Breast epithelium (tissue), 3 donors: ENCODE data around the gene ABCC10.

Experiments used
- CTCF ChIP-seq, 3 donors: fragments of 450-650 bp; IDR thresholded peaks; one replicate each; pipeline ENCODE4 v1.5.1; 2016 to 2017; ENCODE audit warnings: antibody characterized with exemption in 3 of 3, mild to moderate bottlenecking in 3 of 3, moderate library complexity in 3 of 3
- POLR2A ChIP-seq: fragments of 450-650 bp; IDR thresholded peaks from one replicate; pipeline ENCODE4 v1.6.1; 2016; ENCODE audit warnings: antibody characterized with exemption, mild to moderate bottlenecking, moderate library complexity
- POLR2AphosphoS5 ChIP-seq, 3 donors: sonication (generic); formaldehyde crosslinking; IDR thresholded peaks; one replicate each; pipeline ENCODE4 v1.6.1; 2017; ENCODE audit warnings: antibody characterized with exemption in 3 of 3

DNA sequence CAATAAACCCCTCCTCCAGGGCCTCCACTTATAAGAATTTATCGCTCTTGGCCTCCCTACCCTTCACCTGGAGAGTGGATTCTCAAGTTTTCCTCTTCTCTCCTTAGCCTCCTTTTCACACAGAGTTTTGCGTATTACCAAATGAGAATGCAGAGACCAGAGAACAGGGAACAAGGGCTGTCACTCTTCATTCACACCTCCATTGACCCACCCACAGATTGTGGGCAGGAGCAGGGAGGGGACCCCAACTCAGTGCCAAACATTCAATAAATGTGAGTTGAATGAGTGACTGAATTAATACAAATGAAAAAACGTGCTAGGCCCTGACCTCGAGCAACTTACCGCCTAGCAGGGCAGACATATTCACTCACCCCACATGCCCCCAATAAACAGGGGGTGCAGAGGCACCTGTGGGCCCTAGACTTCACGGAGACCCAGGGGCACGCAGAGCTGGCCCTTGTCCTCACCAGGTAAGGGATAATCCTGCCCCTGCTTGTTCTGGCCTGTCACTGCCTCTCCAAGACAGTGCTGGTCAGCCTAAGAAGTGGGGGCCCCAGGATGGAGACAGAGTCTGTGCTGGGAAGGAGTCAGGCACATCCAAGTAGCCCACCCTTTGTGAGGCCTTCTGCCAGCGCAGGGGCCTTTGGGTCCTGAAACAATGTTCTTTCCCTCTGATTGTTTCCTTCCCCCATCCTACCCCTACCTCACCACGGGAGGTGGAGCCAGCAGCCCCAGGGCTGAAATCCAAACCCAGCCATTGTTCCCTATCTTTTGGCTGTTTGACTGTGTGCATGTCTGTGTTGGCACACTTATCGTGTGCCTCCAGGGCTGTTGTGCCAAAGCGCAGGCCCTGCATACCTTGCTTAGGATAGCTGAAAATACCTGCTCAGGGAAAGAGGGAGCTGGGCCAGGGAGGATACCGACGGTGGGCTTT lies 41.7 kb downstream of the ABCC10 start:
- no peak for TF ChIP-seq CTCF (IDR thresholded peaks at IDR 0.05)
- TF ChIP-seq POLR2A: no peak
- TF ChIP-seq POLR2AphosphoS5 (IDR thresholded peaks at IDR 0.05): no peak
